GM18498 (cell line): ENCODE measurements around the gene IGSF9.

Source experiments
- ATAC-seq: cut with Tn5 transposase; IDR thresholded peaks from one replicate; pipeline ENCODE4 v1.9.1; 2021; ENCODE audit warnings: mild to moderate bottlenecking, moderate library complexity; ENCODE audit not compliant: unreplicated experiment

Gene IGSF9

DNA sequence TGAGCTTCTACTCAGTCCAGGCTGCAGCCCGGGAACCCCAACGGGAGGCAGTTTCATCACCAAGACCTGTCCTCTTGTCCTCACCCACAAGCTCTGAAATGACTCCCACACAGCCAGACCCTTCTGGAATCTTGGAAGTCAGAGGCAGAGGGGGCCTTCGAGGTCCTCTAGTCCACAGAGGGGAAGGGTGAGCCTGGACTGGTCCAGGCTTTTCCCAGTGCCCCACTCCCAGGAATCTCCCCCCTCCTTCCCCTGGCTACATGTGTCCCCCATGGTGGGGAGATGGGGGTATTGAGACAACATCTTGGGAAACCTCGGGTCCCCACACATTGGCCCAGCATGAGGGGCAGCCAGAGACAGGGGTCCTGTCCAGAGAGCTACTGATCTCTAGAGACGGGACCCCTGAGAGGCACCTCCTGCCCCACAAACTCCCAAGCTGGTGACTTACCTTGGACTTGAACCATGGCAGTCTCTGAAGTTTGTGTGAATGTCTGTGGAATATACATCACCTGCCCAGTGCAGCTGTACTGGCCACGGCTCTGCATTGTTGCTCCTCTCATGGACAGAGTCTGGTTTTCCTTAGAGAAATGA lies 28.0 kb upstream of the IGSF9 start:
- no peak for ATAC-seq

- ATAC-seq = no peak
Observed at GRCh38 chr1:159972443-159973205, 27.2 kb upstream of the IGSF9 start.

DNA sequence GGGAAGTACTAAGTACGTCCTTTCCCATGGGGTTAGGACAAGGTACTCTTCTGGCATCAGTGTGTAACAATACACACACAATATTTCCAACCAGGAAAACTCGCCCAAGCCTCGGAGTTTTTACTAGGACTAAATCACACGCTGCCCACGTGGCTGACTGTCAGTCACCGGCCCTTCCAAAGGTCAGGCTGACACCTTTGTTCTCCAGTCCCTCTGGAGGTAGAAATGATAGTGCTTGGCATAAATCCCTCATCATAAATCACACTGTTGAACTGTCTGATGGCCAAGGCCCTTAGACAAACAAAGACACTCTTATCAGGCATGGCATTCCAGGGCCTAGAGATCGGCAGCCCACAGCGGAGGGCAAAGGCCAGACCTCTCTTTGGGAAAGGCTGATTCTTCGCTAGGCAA lies 25.5 kb upstream of the IGSF9 start:
- ATAC-seq = no peak

DNA sequence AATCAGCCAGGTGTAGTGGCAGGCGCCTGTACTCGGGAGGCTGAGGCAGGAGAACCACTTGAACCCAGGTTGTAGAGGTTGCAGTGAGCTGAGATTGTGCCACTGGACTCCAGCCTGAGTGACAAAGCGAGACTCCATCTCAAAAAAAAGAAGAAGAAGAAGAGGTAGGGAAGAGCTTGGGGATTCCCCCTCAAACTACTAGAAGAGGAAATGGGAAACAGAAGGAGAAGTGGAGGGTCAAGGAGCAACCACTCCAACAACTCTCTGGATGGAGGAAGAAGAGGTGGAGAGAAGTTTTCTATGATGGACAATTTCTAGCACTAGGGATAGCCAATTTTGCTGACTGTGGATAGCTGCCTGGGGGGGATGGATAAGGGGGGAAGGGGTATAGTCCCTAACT lies 23.5 kb upstream of the IGSF9 start:
- ATAC-seq = no peak

- ATAC-seq = no peak
Observed at GRCh38 chr1:159965263-159965662, 19.9 kb upstream of the IGSF9 start.

DNA sequence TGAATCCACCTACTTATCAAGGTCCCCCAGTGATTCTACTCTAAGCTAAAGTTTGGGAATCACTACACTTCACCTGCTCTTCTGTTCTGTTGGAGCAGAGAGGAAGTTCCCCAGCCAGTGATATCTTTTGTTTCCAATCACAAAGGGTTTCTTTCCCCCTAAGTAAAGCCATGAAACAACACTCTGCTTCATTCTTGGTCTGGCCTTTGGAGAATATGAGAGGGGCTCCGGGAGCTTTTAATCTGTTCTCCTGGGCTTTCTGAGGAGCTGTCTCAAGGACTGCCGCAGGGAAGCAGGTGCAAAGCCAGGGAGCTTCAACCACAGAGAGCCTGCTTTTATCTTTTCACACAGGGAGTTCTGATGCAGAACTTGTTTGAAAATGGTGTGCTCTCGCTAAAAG lies 18.7 kb upstream of the IGSF9 start:
- ATAC-seq = no peak

GRCh38 chr1:159962176-159962575 lies 16.8 kb upstream of the IGSF9 start:
- ATAC-seq = no peak

DNA sequence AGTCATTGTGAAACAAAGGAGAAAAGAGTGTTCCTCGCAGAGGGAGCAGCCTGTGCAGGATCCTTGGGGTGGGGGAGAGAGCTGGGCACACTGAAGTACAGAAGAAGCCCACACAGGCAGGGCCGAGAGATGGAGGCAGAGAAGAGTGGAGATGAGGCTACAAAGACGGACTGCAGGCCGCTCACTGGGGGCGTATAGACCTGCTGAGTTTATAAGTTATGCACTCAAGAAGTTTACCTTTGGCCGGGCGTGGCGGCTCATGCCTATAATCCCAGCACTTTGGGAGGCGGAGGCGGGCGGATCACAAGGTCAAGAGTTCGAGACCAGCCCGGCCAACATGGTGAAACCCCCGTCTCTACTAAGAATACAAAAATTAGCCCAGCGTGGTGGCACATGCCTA lies 16.2 kb upstream of the IGSF9 start:
- no peak for ATAC-seq

DNA sequence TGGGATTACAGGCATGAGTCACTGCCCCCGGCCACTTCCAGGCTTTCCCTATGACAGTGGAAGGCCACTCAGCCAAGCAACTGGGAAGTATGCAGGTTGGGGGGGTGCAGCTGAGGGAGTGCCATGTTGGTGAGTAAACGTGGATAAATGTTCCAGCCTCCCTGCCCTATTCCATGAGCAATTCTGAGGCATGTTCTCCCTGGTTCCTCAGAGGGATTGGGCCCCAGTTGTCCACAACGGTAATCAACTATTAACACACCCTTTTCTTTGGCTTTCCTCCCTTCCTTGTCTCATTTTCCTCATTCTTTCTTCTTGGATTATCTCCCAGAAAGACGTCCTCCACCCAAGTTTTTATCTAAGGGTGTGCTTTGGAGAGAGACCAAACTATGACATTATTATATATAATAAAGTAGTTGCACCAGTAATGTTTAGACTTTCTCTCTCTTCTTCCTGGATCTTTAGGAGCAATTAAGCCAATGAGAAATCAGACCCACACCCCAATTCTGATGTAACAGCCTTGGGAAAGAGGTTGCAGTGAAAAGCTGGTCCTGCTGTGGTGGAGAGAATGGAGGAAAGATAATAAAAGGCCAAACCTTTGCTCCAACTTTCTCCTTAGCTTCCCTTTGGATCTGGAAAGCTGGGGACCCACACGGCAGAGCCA lies 15.4 kb upstream of the IGSF9 start:
- no peak for ATAC-seq

DNA sequence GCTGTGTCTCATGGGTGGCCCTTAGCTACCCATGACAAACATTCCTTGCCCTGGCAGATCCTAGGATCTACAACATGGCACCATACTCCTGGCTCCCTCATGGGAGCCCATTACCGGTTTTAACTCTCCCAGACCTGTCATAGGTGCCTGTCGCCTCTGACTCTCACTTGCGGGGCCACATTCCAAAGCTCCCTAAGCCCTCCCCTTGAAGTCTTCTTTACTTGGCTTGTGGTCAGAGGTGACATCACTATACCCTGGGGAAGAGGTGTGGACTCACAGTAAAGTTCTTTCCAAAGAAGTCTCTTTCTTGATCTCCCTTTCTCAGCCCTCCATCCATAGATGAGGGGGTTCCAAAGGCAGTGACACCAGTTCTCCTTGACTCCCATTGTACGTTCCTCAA lies 14.0 kb upstream of the IGSF9 start:
- no peak for ATAC-seq

DNA sequence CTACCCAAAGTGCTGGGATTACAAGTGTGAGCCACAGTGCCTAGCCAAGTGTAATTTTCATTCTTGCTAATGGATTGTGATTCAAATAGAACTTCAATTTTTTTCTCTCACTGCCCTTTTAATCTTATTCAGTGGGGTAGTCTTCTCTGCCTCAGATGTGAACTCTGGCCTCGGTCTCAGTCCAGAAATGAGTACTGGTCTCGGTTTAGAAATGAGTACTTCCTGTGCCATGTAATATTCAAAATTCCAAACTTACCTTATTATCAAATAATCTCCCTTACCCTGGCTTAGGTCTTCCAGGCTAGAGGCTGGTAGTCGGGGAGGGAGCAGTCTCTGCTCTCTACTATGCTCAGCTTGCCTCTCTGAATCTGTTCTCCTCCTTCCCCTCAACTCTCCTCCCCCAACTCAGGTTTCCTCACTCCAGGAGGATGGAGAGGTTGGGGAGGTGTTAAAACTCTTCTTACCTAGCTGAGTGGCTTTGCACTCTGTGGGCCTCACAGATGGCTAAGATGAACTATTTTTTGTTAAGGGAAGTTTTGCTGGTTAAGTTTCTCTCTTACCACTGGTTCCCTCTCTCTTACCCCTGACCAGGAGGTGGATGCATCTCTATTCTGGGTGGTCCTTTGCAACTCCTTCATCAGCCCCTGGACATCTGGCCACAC lies 13.4 kb upstream of the IGSF9 start:
- no peak for ATAC-seq

DNA sequence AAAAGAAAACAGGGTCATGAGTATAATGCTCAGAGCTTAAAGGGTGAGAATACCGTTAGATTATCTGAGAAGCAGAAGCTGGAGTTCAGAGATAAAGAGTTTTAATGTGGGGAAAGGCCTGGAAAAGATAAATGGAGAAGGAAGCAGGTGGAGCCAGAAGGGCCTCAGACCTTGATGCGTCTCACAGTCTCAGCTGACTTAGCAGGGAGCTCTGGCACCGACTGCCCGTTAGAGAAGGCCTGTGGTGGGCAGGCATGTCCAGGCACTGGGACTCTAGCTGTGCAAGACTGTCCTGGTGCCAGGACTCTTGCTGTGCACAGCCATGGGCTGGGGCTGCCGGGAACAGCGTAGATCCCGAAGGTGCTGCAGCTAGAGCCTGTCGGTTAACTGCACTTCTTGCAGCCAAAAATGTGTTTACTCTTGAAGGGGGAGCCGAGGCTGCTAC lies 12.4 kb upstream of the IGSF9 start:
- no peak for ATAC-seq

DNA sequence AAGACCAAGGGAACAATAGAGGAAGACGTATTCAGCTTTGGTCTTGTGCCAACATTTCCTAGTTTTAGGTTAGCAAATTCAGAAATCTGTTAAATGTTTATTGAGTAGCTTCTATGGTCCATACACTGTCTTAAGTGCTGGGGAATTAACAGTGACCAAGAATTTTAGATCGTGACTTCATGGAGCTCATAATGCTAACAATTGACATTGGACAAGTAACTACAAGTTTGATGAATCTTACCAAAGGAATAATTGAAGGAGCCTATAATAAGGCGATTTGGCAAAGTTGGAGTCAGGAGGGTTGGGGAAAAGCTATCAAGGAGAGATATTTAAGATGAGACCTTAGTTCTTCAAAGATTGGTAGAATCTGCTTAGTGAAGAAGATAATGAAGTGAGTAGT lies 10.0 kb upstream of the IGSF9 start:
- ATAC-seq = no peak

- no peak for ATAC-seq
Observed at GRCh38 chr1:159953536-159954515, 8.4 kb upstream of the IGSF9 start, which contains the start of gene SLAMF9. Gene SLAMF9, minus strand, starts transcription at chr1:159954237. Its CDS starts 100 bp downstream, at chr1:159954137.

GRCh38 chr1:159952932-159953331 lies 7.5 kb upstream of the IGSF9 start:
- ATAC-seq = no peak

GRCh38 chr1:159951551-159951950 lies 6.1 kb upstream of the IGSF9 start:
- ATAC-seq = no peak

DNA sequence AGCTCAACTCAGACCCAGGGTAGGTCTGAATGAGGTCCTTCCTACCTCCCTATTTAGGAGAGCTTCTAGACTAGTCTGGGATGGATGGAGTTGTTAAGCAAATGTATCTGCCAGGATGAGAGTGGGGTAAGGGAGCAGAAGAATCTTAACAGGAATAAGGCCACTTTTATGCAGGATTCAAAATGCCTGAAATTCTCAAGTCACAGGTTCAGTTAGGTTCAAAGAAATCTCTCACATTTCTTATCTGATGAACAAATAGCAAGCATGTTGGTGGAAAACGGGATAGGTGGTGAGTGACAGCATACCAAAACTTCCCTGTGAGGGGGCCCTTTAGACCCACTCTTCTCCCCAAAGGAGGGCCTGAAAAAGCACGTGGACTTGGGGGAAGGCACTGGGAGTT lies 5.6 kb upstream of the IGSF9 start:
- ATAC-seq = no peak

DNA sequence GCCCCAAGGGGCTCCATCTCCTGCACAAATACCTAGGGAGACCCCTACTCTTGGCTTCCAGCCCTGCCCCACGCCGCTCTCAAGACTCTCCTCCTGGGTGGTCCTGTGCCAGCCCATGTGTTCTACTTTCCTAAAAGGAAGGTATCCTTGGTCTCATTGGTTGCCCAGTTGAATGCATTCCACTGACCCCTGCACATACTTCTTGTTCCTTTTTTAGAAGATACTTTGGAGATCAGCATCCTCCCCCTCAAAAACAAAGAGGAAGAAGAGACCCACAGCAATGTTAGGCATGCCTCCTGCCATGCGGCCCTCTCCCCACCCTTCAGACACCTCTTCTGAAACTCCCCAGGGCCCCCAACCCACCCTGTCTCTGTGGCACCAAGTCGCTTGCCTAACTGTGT lies 4.6 kb upstream of the IGSF9 start:
- no peak for ATAC-seq

DNA sequence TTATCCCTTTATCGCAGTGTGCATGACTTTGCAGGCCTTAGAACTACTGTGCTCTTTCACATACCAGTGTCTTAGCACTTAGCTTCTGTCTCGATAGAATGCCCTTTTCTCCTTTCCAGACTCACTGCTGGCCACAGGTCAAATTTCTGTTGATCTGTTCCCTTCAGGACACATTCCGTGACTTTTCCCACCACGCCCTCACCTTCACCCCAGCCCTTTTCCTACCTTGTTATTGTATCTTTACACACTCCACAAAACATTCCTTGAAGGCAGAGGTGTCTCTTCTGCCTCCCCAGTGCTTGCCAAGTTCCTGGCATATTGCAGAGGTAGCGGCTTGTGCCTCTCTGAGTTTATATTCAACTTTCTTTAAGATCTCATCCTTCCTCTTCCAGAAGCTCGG lies 3.7 kb upstream of the IGSF9 start:
- no peak for ATAC-seq

DNA sequence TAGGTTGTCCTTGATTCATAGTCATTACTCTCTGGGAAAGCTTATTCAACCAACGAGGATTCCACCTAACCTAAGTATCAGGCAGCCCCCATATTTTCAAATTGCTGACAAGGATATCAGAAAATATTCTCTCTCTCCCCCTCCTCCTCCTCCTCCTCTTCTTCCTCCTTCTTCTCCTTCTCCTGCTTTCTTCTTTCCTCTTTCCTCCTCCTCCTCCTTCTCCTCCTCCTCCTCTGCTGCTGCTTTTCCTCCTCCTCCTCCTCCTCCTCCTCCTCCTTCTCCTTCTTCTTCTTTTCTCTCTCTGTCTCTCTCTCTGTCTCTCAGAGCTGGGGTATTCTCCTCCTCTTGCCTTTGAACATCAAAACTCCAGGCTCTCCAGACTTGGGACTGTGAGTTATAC lies 2.5 kb upstream of the IGSF9 start:
- no peak for ATAC-seq
